NCI-H526 (cell line): ENCODE results near the gene CASP4.
"Not testable (repeated sequence)": the region's sequence is repeated elsewhere in the genome, so short reads cannot be mapped to it uniquely, and the experiment has no call there.

ENCODE experiments used
- DNase-seq, 2 experiments: peaks; one replicate each; lab custom pipeline; 2025; lab: John Stamatoyannopoulos, UW

The CASP4 gene

GRCh38 chr11:104956528-104956927 is 11.8 kb downstream of the CASP4 start:
- no peak for DNase-seq

GRCh38 chr11:104946907-104947306 is 21.5 kb downstream of the CASP4 start:
- DNase-seq, result peak; percentile 8 to 67

GRCh38 chr11:104944076-104944475 is 24.3 kb downstream of the CASP4 start:
- no peak for DNase-seq

GRCh38 chr11:104943561-104943960 is 24.8 kb downstream of the CASP4 start:
- DNase-seq, result no peak

GRCh38 chr11:104934594-104934993 is 33.8 kb downstream of the CASP4 start:
- no peak for DNase-seq

- DNase-seq, result not testable (repeated sequence)
These were observed 34.3 kb downstream of the CASP4 start for GRCh38 chr11:104934073-104934472.

GRCh38 chr11:104928811-104929210 is 39.6 kb downstream of the CASP4 start:
- DNase-seq, result no peak

DNA sequence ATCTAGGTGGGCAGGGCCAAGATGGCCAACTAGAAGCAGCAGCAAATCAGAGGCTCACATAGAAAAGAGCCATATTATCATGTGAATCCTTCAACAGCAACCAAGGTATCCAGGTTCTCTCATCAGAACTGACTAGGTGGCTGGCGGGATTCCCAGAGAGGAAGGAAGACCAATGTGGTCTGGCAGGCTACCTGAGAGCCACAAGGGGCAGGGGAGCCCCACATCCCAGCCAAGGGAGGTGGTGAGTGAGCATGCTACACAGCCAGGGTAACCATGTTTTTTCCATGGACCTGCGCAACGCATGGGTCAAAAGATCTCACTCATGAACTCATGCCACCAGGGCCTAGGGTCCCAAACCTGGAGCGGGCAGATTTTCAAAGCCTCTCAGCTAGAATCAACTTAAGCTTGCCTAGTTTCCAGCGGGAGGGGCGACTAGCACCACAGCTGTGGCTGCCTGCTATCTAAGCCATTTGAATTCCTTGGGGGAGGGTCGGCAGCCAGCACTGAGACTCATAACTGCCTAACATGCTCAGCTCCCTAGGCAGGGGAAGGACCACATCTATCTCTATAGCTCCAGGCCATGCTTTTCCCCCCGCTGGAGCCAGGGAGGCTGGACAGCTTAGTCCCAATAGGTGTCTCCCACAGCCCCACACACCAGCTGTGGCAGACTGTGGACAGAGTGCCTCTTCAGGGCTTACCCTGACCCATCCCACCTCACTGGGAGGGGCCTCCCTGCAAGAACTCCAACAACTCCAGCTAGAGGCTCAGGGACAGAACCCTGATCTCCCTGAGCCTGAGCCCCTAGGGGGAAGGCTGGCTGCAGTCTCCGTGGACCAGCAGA is 41.4 kb downstream of the CASP4 start:
- DNase-seq, result no peak

DNA sequence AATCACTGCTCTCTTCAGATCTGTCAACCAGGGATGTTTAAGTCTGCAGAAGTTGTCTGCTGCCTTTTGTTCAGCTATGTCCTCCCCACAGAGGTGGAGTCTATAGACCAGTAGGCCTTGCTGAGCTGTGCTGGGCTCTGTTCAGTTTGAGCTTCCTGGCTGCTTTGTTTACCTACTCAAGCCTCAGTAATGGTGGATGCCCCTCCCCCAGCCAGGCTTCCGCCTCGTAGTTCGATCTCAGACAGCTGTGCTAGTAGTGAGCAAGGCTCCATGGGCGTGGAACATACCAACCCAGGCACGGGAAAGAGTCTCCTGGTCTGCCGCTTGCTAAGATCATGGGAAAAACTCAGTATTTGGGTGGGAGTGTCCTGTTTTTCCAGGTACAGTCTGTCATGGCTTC is 42.5 kb downstream of the CASP4 start:
- no peak for DNase-seq

- DNase-seq, result no peak
These were observed 50.1 kb downstream of the CASP4 start for GRCh38 chr11:104918113-104918824.

DNA sequence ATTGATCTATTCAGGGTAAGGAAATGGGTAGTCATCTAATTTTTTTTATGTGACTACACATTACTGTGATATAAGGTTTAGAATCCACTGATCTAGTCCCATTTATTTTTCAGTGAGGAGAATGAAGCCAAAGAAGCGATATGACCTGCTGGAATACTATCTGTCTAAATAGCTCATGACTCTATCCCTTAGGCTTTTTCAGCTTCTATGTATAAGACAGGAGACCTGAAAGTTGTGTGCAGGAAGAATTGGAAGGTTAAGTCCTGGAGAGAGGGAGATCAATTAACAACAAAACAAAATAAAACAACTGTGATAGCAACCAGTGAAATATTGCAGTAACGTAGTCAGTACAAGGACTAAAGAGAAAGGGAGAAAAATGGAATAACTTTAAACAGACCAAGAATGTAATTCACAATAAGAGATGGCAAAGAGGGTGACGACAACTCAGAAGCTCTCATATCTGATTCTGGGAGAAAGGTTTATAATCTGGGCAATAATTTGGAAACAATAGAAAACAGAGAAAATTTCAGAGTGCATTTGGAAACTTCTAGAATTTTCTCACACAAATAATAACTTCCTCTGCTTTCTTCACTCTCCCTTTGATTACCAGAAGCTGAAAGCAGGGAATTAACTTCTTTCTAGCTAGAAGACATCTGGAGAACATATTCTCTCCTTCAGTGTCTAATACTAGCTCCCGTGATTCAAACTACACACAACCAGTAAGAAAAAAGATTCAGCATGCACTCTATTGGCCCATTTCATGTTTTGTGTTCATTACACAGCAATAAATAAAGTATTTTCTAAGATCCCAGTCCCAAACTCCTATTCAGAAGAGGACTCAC is 50.9 kb downstream of the CASP4 start:
- DNase-seq, result no peak

- DNase-seq, result no peak
These were observed 51.9 kb downstream of the CASP4 start for GRCh38 chr11:104916442-104916841.

DNA sequence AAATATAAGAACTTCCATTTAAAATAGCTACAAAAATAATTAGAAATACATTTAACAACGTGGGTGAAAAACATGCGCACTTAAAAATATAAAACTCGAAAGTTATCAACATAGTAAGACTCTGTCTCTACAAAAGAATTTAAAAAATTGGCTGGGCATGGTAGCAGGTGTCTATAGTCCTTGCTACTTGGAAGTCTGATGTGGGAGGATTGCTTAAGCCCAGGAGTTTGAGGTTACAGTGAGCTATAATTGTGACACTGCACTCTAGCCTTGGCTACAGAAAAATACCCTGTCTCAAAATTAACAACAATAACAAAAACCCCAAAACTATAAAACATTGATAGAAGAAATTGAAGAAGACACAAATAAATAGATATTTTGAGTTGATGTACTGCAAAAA is 56.3 kb downstream of the CASP4 start:
- no peak for DNase-seq

GRCh38 chr11:104908186-104908531 is 60.2 kb downstream of the CASP4 start:
- no peak for DNase-seq

- no peak for DNase-seq
These were observed 60.7 kb downstream of the CASP4 start for GRCh38 chr11:104907521-104908185.

GRCh38 chr11:104905271-104905670 is 63.1 kb downstream of the CASP4 start:
- DNase-seq, result peak in 1 of 2 experiments; percentile 4

GRCh38 chr11:104899226-104899625 is 69.1 kb downstream of the CASP4 start:
- no peak for DNase-seq

DNA sequence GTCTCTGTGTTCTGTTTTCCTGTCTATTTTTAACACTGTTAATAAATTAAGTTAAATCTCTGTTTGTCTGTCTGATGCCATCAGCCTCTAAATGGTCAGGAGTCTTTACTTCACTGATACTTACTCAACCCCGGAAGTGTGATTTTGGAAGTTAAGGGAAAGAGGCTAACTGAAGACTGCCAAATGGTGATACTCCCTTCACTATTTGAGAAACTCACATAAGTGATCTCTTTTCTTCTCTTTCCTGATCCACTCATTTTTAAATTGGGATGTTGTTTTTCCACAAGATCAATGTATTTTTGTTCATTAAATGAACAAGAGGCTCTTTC is 69.7 kb downstream of the CASP4 start:
- no peak for DNase-seq

DNA sequence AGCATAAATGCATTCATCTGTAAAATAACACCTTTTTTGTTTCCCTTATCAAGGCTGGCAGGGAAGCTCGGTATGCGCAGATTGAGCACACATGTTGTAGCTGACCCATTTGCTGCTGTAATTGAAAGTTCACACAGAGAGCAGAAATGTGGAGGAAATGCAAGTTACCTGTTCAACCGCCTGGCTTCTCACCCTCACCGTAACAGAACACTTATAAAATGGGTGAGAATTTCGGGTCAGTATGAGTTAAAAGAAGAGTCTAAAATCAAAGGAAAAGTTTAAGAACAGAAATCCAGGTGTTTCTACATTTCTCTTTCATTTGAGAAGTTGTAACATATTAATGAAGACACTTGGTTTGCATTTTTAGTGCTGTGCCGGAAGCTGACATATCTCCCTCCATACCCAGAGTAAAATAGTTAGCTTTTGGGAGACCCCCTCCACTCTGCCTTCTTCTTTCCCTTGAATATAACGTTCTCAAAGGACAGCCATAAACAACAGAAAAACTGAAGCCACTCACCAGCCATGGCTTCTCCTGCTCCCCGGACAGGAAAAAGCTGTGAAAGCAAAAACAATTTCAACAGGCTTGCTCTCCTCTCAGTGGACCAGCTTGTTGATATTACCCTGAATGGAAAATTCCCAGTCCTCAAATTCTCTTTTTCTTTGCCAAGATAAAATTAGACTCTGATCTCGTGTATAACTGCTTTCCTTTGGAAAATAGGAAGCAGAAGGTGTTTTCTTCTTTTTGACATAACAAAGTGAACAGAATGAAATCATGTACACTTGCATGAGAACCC is 70.3 kb downstream of the CASP4 start, which contains the start of gene CASP12:
Gene CASP12 (minus strand): TSS at position 570 of the 794 bp plus-strand sequence.
- DNase-seq, result no peak

GRCh38 chr11:104895634-104896033 is 72.7 kb downstream of the CASP4 start:
- DNase-seq, result no peak

DNA sequence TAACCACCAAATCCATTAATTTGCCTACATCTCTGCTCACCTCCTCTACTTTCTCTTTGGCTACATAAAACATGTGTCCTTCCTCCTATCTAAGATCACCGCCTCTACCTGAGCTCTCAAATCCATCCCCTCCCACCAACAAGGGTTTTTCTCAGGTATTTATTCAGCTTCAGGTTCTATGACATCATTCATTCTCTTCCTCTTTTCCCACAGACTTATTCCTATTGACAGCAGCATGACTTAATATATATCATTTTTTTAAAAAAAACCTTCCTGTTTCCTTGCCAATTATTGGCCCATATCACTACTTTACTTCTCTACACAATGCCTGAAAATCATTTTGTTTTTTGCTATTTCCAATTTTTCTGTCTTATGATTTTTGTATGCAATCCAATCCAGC is 74.5 kb downstream of the CASP4 start:
- DNase-seq, result no peak
